ENCODE results near the gene SLC22A1.

DNA sequence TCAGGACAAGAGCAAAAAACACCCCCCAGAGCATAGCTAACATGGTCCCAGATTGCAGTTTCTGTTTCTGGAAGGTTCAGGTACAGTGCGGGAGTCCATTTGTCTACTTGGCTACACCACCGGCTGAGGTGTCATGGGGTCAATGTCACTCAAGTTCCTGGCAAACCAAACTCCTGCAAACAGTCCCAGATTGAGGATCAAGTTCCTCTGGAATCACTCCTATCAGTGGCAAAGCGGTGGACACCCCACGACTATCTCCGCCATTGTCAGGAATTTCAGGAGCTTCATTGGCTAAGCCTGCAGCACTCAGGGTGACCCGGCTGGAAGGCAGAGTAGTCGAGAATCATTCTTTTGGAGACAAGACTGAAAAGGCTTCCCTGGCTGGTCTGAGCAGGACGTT lies 41.8 kb downstream of the SLC22A1 start:
- TF ChIP-seq, protein P1, sequence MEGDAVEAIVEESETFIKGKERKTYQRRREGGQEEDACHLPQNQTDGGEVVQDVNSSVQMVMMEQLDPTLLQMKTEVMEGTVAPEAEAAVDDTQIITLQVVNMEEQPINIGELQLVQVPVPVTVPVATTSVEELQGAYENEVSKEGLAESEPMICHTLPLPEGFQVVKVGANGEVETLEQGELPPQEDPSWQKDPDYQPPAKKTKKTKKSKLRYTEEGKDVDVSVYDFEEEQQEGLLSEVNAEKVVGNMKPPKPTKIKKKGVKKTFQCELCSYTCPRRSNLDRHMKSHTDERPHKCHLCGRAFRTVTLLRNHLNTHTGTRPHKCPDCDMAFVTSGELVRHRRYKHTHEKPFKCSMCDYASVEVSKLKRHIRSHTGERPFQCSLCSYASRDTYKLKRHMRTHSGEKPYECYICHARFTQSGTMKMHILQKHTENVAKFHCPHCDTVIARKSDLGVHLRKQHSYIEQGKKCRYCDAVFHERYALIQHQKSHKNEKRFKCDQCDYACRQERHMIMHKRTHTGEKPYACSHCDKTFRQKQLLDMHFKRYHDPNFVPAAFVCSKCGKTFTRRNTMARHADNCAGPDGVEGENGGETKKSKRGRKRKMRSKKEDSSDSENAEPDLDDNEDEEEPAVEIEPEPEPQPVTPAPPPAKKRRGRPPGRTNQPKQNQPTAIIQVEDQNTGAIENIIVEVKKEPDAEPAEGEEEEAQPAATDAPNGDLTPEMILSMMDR (IDR thresholded peaks at IDR 0.05; ENCODE audit: poor library complexity): no peak
- TF ChIP-seq EZH2 (IDR thresholded peaks at IDR 0.05; ENCODE audit: borderline replicate concordance): no peak
